GM12873 (cell line): ENCODE measurements around the gene PLEKHG1.

ENCODE experiments used
- CTCF ChIP-seq: IDR thresholded peaks from 2 replicates; pipeline ENCODE4 v1.5.1; 2012; ENCODE audit warnings: low read depth, mild to moderate bottlenecking, moderate library complexity, low read length, control low read depth; ENCODE audit not compliant: insufficient read depth; ENCODE audit errors: missing control alignments

Gene PLEKHG1

GRCh38 chr6:150589852-150590251 is 9.8 kb upstream of the PLEKHG1 start:
- TF ChIP-seq CTCF, result no peak

GRCh38 chr6:150590446-150590845 is 9.2 kb upstream of the PLEKHG1 start:
- TF ChIP-seq CTCF, result no peak

GRCh38 chr6:150592377-150592995 is 7.2 kb upstream of the PLEKHG1 start:
- TF ChIP-seq CTCF, result no peak

GRCh38 chr6:150593119-150593518 is 6.6 kb upstream of the PLEKHG1 start:
- TF ChIP-seq CTCF, result no peak

GRCh38 chr6:150596439-150596838 is 3.2 kb upstream of the PLEKHG1 start:
- no peak for TF ChIP-seq CTCF

- no peak for TF ChIP-seq CTCF
Observed at GRCh38 chr6:150598401-150598800, 1.3 kb upstream of the PLEKHG1 start.

GRCh38 chr6:150598858-150599198 is 857 bp upstream of the PLEKHG1 start:
- TF ChIP-seq CTCF, result no peak
